Islet of Langerhans (tissue), 1 donor: ENCODE results near the gene SF3A1.

Experiments
- FAIRE-seq: peaks from one replicate; lab custom pipeline; 2011; peaks lifted over from hg19 to GRCh38; lab: Jason Lieb, UNC

SF3A1 gene

GRCh38 chr22:30385942-30386341, 29.2 kb upstream of the SF3A1 start:
- FAIRE-seq, result no peak

- no peak for FAIRE-seq
Observed at GRCh38 chr22:30383061-30383460, 26.4 kb upstream of the SF3A1 start.

GRCh38 chr22:30382340-30382739, 25.6 kb upstream of the SF3A1 start:
- no peak for FAIRE-seq

- no peak for FAIRE-seq
Observed at GRCh38 chr22:30381264-30381663, 24.6 kb upstream of the SF3A1 start.

- FAIRE-seq, result no peak
Observed at GRCh38 chr22:30380011-30380410, 23.3 kb upstream of the SF3A1 start.

GRCh38 chr22:30375312-30375849, 18.7 kb upstream of the SF3A1 start:
- no peak for FAIRE-seq

- no peak for FAIRE-seq
Observed at GRCh38 chr22:30373331-30374325, 16.9 kb upstream of the SF3A1 start.

GRCh38 chr22:30372915-30373314, 16.2 kb upstream of the SF3A1 start:
- no peak for FAIRE-seq

- no peak for FAIRE-seq
Observed at GRCh38 chr22:30371981-30372380, 15.3 kb upstream of the SF3A1 start.

GRCh38 chr22:30371321-30371720, 14.6 kb upstream of the SF3A1 start:
- FAIRE-seq, result no peak

- FAIRE-seq, result no peak
Observed at GRCh38 chr22:30370641-30371230, 14.0 kb upstream of the SF3A1 start.

- no peak for FAIRE-seq
Observed at GRCh38 chr22:30368420-30368819, 11.7 kb upstream of the SF3A1 start.

- no peak for FAIRE-seq
Observed at GRCh38 chr22:30365891-30366290, 9.2 kb upstream of the SF3A1 start.

GRCh38 chr22:30362651-30363281, 6.1 kb upstream of the SF3A1 start:
- FAIRE-seq, result no peak

GRCh38 chr22:30361916-30362650, 5.4 kb upstream of the SF3A1 start:
- FAIRE-seq, result no peak

GRCh38 chr22:30358541-30358940, 1.8 kb upstream of the SF3A1 start:
- no peak for FAIRE-seq

GRCh38 chr22:30357650-30358215, 1.0 kb upstream of the SF3A1 start:
- no peak for FAIRE-seq

- no peak for FAIRE-seq
Observed at GRCh38 chr22:30357236-30357570, 509 bp upstream of the SF3A1 start.

GRCh38 chr22:30354644-30355043, 2.0 kb downstream of the SF3A1 start:
- FAIRE-seq, result no peak

- FAIRE-seq, result no peak
Observed at GRCh38 chr22:30351226-30351625, 5.5 kb downstream of the SF3A1 start.

GRCh38 chr22:30348809-30349208, 7.9 kb downstream of the SF3A1 start:
- FAIRE-seq, result no peak

- no peak for FAIRE-seq
Observed at GRCh38 chr22:30348404-30348803, 8.3 kb downstream of the SF3A1 start.
